Measurements from ENCODE around the gene RAB1B.
A peak's percentile ranks its signal among the peaks of the same experiment; 100 is the strongest.
"Not testable (repeated sequence)": the region's sequence is repeated elsewhere in the genome, so short reads cannot be mapped to it uniquely, and the experiment has no call there.

The RAB1B gene

GRCh38 chr11:66309475-66309874, 41.0 kb downstream of the RAB1B start:
- no peak for DNase-seq (ENCODE audit: low read depth in 2 of 2)

- no peak for DNase-seq (ENCODE audit: low read depth in 2 of 2)
Measured at GRCh38 chr11:66310324-66310723, 41.9 kb downstream of the RAB1B start.

GRCh38 chr11:66310803-66311440, 42.5 kb downstream of the RAB1B start:
- DNase-seq (ENCODE audit: low read depth in 2 of 2): not testable (repeated sequence)

GRCh38 chr11:66311470-66311964, 43.1 kb downstream of the RAB1B start:
- no peak for DNase-seq (ENCODE audit: low read depth in 2 of 2)

- DNase-seq (ENCODE audit: low read depth in 2 of 2): peak; percentile 68 to 76
Measured at GRCh38 chr11:66311965-66312548, 43.6 kb downstream of the RAB1B start.

GRCh38 chr11:66312549-66313320, 44.3 kb downstream of the RAB1B start:
- DNase-seq (ENCODE audit: low read depth in 2 of 2): peak; percentile 99

GRCh38 chr11:66313321-66314185, 45.1 kb downstream of the RAB1B start:
- no peak for DNase-seq (ENCODE audit: low read depth in 2 of 2)

GRCh38 chr11:66314186-66314501, 45.7 kb downstream of the RAB1B start:
- no peak for DNase-seq (ENCODE audit: low read depth in 2 of 2)

- no peak for DNase-seq (ENCODE audit: low read depth in 2 of 2)
Measured at GRCh38 chr11:66314561-66315497, 46.4 kb downstream of the RAB1B start.

GRCh38 chr11:66315498-66315885, 47.1 kb downstream of the RAB1B start:
- DNase-seq (ENCODE audit: low read depth in 2 of 2): no peak

GRCh38 chr11:66315921-66316811, 47.7 kb downstream of the RAB1B start:
- no peak for DNase-seq (ENCODE audit: low read depth in 2 of 2)

- peak; percentile 80 for DNase-seq (ENCODE audit: low read depth in 2 of 2)
Measured at GRCh38 chr11:66316849-66317251, 48.4 kb downstream of the RAB1B start, which contains the start of gene CD248. CD248 (minus strand) TSS chr11:66317044; CDS start chr11:66317027, 17 bp downstream.

- DNase-seq (ENCODE audit: low read depth in 2 of 2): peak; percentile 35 to 48
Measured at GRCh38 chr11:66317322-66317722, 48.9 kb downstream of the RAB1B start.

GRCh38 chr11:66317723-66318599, 49.5 kb downstream of the RAB1B start:
- peak; percentile 76 to 79 for DNase-seq (ENCODE audit: low read depth in 2 of 2)

GRCh38 chr11:66318600-66318970, 50.1 kb downstream of the RAB1B start:
- no peak for DNase-seq (ENCODE audit: low read depth in 2 of 2)

- DNase-seq (ENCODE audit: low read depth in 2 of 2): not testable (repeated sequence)
Measured at GRCh38 chr11:66320289-66320688, 51.9 kb downstream of the RAB1B start.

- DNase-seq (ENCODE audit: low read depth in 2 of 2): not testable (repeated sequence)
Measured at GRCh38 chr11:66320748-66321147, 52.3 kb downstream of the RAB1B start.

- DNase-seq (ENCODE audit: low read depth in 2 of 2): no peak
Measured at GRCh38 chr11:66321606-66322005, 53.2 kb downstream of the RAB1B start.
